ENCODE results near the gene LASP1NB.
"Not testable (repeated sequence)": the region's sequence is repeated elsewhere in the genome, so short reads cannot be mapped to it uniquely, and the experiment has no call there.

The LASP1NB gene

GRCh38 chr17:38918129-38918913 is 7.1 kb upstream of the LASP1NB start:
- no peak for DNase-seq (ENCODE audit: low read depth in 2 of 2)

GRCh38 chr17:38918916-38919315 is 6.5 kb upstream of the LASP1NB start:
- no peak for DNase-seq (ENCODE audit: low read depth in 2 of 2)

GRCh38 chr17:38919316-38920078 is 5.9 kb upstream of the LASP1NB start:
- DNase-seq (ENCODE audit: low read depth in 2 of 2) = no peak

- no peak for DNase-seq (ENCODE audit: low read depth in 2 of 2)
Measured at GRCh38 chr17:38920374-38921291, 4.8 kb upstream of the LASP1NB start.

- no peak for DNase-seq (ENCODE audit: low read depth in 2 of 2)
Measured at GRCh38 chr17:38921756-38922411, 3.5 kb upstream of the LASP1NB start.

GRCh38 chr17:38922538-38923297 is 2.7 kb upstream of the LASP1NB start:
- no peak for DNase-seq (ENCODE audit: low read depth in 2 of 2)

GRCh38 chr17:38926293-38927070 is 1.1 kb downstream of the LASP1NB start:
- DNase-seq (ENCODE audit: low read depth in 2 of 2) = no peak

GRCh38 chr17:38930782-38931181 is 5.4 kb downstream of the LASP1NB start:
- not testable (repeated sequence) for DNase-seq (ENCODE audit: low read depth in 2 of 2)

- DNase-seq (ENCODE audit: low read depth in 2 of 2) = not testable (repeated sequence)
Measured at GRCh38 chr17:38933962-38934361, 8.5 kb downstream of the LASP1NB start.

- no peak for DNase-seq (ENCODE audit: low read depth in 2 of 2)
Measured at GRCh38 chr17:38939987-38940386, 14.6 kb downstream of the LASP1NB start.

GRCh38 chr17:38940404-38940803 is 15.0 kb downstream of the LASP1NB start:
- DNase-seq (ENCODE audit: low read depth in 2 of 2) = no peak

GRCh38 chr17:38942696-38943334 is 17.4 kb downstream of the LASP1NB start:
- DNase-seq (ENCODE audit: low read depth in 2 of 2) = no peak

GRCh38 chr17:38943607-38944006 is 18.2 kb downstream of the LASP1NB start:
- DNase-seq (ENCODE audit: low read depth in 2 of 2) = no peak

GRCh38 chr17:38947189-38947588 is 21.8 kb downstream of the LASP1NB start:
- no peak for DNase-seq (ENCODE audit: low read depth in 2 of 2)

- not testable (repeated sequence) for DNase-seq (ENCODE audit: low read depth in 2 of 2)
Measured at GRCh38 chr17:38953800-38954199, 28.4 kb downstream of the LASP1NB start.

- DNase-seq (ENCODE audit: low read depth in 2 of 2) = no peak
Measured at GRCh38 chr17:38958326-38958725, 32.9 kb downstream of the LASP1NB start.

GRCh38 chr17:38958756-38959155 is 33.3 kb downstream of the LASP1NB start:
- DNase-seq (ENCODE audit: low read depth in 2 of 2) = no peak

GRCh38 chr17:38959508-38959907 is 34.1 kb downstream of the LASP1NB start:
- no peak for DNase-seq (ENCODE audit: low read depth in 2 of 2)

- DNase-seq (ENCODE audit: low read depth in 2 of 2) = no peak
Measured at GRCh38 chr17:38960402-38960801, 35.0 kb downstream of the LASP1NB start.
